Panc1 (cell line): ENCODE measurements around the gene SSBP4. TPM values are rescaled to one million over a fixed set of nuclear protein-coding genes. Genes with fewer than 3 reads are reported as not detected.

Source experiments
- ATAC-seq: fragments of 200-7000 bp; cut with Tn5 transposase; 2 replicates; pipeline ENCODE4 v1.9.1; 2020; ENCODE audit warnings: mild to moderate bottlenecking, moderate library complexity
- BruUV-seq: library from RNA; stranded (reverse); fragments of 400-500 nt; replicated peaks from 2 replicates; lab custom pipeline; 2021; lab: Mats Ljungman, UMichigan
- CTCF ChIA-PET: fragments of 300-600 bp; sonication (Branson Sonifier 250); formaldehyde crosslinking; loops from one replicate; lab custom pipeline; 2022; ENCODE audit warnings: antibody characterized with exemption; lab: Charles Lee
- POLR2A ChIA-PET: fragments of 300-600 bp; sonication (Branson Sonifier 250); formaldehyde crosslinking; loops from one replicate; lab custom pipeline; 2022; ENCODE audit warnings: antibody characterized with exemption; lab: Charles Lee
- DNase-seq: peaks from one replicate; pipeline ENCODE4 v3.0.0-alpha.2; 2010; ENCODE audit warnings: low read depth, low spot score
- H3K27ac ChIP-seq: 2 replicates; pipeline ENCODE4 v1.5.1; 2011; ENCODE audit warnings: mild to moderate bottlenecking, low read length, inconsistent platforms
- H3K27me3 ChIP-seq: fragments of 200-500 bp; sonication (Bioruptor generic); 2 replicates; pipeline ENCODE4 v1.6.0; 2014; ENCODE audit warnings: low read length, inconsistent platforms; ENCODE audit not compliant: control insufficient read depth, insufficient read depth
- H3K36me3 ChIP-seq: fragments of 200-500 bp; sonication (Bioruptor generic); 2 replicates; pipeline ENCODE4 v1.5.1; 2014; ENCODE audit warnings: inconsistent platforms, mild to moderate bottlenecking, low read length, moderate library complexity; ENCODE audit not compliant: control insufficient read depth, insufficient read depth
- H3K4me1 ChIP-seq: 2 replicates; pipeline ENCODE4 v1.5.1; 2011; ENCODE audit warnings: inconsistent platforms, mild to moderate bottlenecking, low read length, moderate library complexity; ENCODE audit not compliant: control insufficient read depth, insufficient read depth
- H3K4me3 ChIP-seq, 2 experiments: 2 replicates each; pipeline ENCODE4 v1.5.1; 2011 to 2012; ENCODE audit warnings: low read depth in 2 of 2, low read length in 2 of 2, mild to moderate bottlenecking in 2 of 2, inconsistent platforms in 1 of 2, moderate library complexity in 1 of 2
- H3K9me3 ChIP-seq: fragments of 200-500 bp; sonication (Bioruptor generic); 2 replicates; pipeline ENCODE4 v1.5.1; 2014; ENCODE audit warnings: low read depth, mild to moderate bottlenecking, inconsistent platforms, low read length, moderate library complexity; ENCODE audit not compliant: control insufficient read depth, insufficient read depth
- POLR2AphosphoS5 ChIP-seq: IDR thresholded peaks from 2 replicates; pipeline ENCODE4 v1.6.1; 2012; ENCODE audit warnings: mild to moderate bottlenecking, low read depth, low read length, moderate library complexity
- SIN3A ChIP-seq: IDR thresholded peaks from 2 replicates; pipeline ENCODE4 v1.6.1; 2012; ENCODE audit warnings: low read depth, mild to moderate bottlenecking, low read length, moderate library complexity, borderline replicate concordance; ENCODE audit not compliant: insufficient read depth
- TCF7L2 ChIP-seq: IDR thresholded peaks from 2 replicates; pipeline ENCODE4 v1.6.1; 2011; ENCODE audit warnings: mild to moderate bottlenecking, low read depth, low read length, inconsistent platforms
- in situ Hi-C: cut with HindIII; loops from 2 replicates; pipeline ENCODE4 v1.10.0; 2016; ENCODE audit warnings: low sequenced_read_pairs, low pct_unique_long_range_greater_than_20kb
- intact Hi-C: fragments of 100-400 bp; cut with micrococcal nuclease; formaldehyde crosslinking; loops from one replicate; pipeline ENCODE4 v1.10.0; 2022; ENCODE audit not compliant: unreplicated experiment
- total RNA-seq: library from RNA; stranded (reverse); gene quantifications from one replicate; pipeline ENCODE4 v1.2.1, GENCODE V29; 2021; ENCODE audit not compliant: unreplicated experiment
- TF ChIP-seq, protein P1 (sequence below), 2 experiments: IDR thresholded peaks; 2 replicates each; pipeline ENCODE4 v1.6.1; 2011 to 2012; ENCODE audit warnings: low read depth in 2 of 2, control low read depth in 1 of 2, low read length in 1 of 2, mild to moderate bottlenecking in 1 of 2, moderate library complexity in 1 of 2; ENCODE audit not compliant: insufficient read depth in 1 of 2
- TF ChIP-seq, protein P2 (sequence below): fragments of 450-650 bp; IDR thresholded peaks from 2 replicates; pipeline ENCODE4 v1.5.1; 2017; ENCODE audit warnings: mild to moderate bottlenecking

The SSBP4 gene
- total RNA-seq, 1 experiment from 2014 or later: 128 TPM

DNA sequence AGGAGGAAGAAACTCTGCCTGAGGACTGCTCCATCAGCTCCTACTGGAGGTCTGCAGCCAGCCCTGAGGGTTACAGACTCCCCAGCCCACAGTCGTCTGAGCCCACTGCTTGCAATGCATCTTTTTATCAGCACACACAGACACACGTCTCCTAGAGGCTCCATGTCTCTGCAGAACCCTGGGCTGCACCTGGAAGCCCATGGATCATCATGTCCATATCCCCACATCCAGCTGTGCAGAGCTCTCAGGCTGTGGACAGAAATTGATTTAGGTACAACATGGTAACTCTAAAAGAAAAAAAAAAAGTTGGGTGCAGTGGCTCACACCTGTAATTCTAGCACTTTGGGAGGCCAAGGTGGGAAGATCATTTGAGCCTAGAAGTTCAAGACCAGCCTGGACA lies 51.6 kb downstream of the SSBP4 start:
- Histone ChIP-seq H3K9me3 (no peaks in the 10 kb centered on the region), H3K27me3 (no peaks in the 10 kb centered on the region), H3K4me1 (peaks cover 10% of the 10 kb centered on the region; the same call in 1 of the 2 replicates), H3K4me3 (no peak overlapping the region), H3K27ac (no peak overlapping the region), H3K36me3 (no peaks in the 10 kb centered on the region)
- TF ChIP-seq, protein P1, sequence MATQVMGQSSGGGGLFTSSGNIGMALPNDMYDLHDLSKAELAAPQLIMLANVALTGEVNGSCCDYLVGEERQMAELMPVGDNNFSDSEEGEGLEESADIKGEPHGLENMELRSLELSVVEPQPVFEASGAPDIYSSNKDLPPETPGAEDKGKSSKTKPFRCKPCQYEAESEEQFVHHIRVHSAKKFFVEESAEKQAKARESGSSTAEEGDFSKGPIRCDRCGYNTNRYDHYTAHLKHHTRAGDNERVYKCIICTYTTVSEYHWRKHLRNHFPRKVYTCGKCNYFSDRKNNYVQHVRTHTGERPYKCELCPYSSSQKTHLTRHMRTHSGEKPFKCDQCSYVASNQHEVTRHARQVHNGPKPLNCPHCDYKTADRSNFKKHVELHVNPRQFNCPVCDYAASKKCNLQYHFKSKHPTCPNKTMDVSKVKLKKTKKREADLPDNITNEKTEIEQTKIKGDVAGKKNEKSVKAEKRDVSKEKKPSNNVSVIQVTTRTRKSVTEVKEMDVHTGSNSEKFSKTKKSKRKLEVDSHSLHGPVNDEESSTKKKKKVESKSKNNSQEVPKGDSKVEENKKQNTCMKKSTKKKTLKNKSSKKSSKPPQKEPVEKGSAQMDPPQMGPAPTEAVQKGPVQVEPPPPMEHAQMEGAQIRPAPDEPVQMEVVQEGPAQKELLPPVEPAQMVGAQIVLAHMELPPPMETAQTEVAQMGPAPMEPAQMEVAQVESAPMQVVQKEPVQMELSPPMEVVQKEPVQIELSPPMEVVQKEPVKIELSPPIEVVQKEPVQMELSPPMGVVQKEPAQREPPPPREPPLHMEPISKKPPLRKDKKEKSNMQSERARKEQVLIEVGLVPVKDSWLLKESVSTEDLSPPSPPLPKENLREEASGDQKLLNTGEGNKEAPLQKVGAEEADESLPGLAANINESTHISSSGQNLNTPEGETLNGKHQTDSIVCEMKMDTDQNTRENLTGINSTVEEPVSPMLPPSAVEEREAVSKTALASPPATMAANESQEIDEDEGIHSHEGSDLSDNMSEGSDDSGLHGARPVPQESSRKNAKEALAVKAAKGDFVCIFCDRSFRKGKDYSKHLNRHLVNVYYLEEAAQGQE (IDR thresholded peaks at IDR 0.05; ENCODE audit: insufficient read depth in 1 of 2, low read depth in 2 of 2, low read length in 1 of 2): no peak
- TF ChIP-seq SIN3A: no peak
- TF ChIP-seq TCF7L2: no peak
- TF ChIP-seq, protein P2, sequence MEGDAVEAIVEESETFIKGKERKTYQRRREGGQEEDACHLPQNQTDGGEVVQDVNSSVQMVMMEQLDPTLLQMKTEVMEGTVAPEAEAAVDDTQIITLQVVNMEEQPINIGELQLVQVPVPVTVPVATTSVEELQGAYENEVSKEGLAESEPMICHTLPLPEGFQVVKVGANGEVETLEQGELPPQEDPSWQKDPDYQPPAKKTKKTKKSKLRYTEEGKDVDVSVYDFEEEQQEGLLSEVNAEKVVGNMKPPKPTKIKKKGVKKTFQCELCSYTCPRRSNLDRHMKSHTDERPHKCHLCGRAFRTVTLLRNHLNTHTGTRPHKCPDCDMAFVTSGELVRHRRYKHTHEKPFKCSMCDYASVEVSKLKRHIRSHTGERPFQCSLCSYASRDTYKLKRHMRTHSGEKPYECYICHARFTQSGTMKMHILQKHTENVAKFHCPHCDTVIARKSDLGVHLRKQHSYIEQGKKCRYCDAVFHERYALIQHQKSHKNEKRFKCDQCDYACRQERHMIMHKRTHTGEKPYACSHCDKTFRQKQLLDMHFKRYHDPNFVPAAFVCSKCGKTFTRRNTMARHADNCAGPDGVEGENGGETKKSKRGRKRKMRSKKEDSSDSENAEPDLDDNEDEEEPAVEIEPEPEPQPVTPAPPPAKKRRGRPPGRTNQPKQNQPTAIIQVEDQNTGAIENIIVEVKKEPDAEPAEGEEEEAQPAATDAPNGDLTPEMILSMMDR: no peak
- TF ChIP-seq POLR2AphosphoS5: no peak
- DNase-seq (no peak), ATAC-seq (no peak)
- in situ Hi-C loops: no loop called here
- intact Hi-C loops: no loop called here
- CTCF ChIA-PET: interaction anchor here (0.7 kb wide), 3 partner anchors 14 to 388 kb away, joined by 3 to 4 read pairs (median 4); no protein-coding TSS in a partner anchor
- BruUV-seq: no TSS peak
- POLR2A ChIA-PET: interaction anchor here (0.6 kb wide), 1 partner anchor 98 kb away, joined by 9 read pairs; no protein-coding TSS in a partner anchor

GRCh38 chr19:18473003-18473705 lies 54.0 kb downstream of the SSBP4 start:
- Histone ChIP-seq H3K9me3 (no peaks in the 10 kb centered on the region), H3K36me3 (no peaks in the 10 kb centered on the region), H3K4me3 (no peak overlapping the region), H3K27me3 (no peaks in the 10 kb centered on the region), H3K27ac (no peak overlapping the region), H3K4me1 (0 out of 2 replicates have a peak, but pooled peaks cover 8% of the 10 kb centered on the region)
- in situ Hi-C loops: no loop called here
- intact Hi-C loops: no loop called here
- DNase-seq (no peak), ATAC-seq (no peak)
- no TSS peak for BruUV-seq
- TF ChIP-seq, protein P2: no peak
- TF ChIP-seq, protein P1 (IDR thresholded peaks at IDR 0.05; ENCODE audit: insufficient read depth in 1 of 2, low read depth in 2 of 2, low read length in 1 of 2): no peak
- TF ChIP-seq POLR2AphosphoS5 (no peak), TCF7L2 (no peak), SIN3A (no peak)
- ChIA-PET CTCF (interaction anchor here (0.6 to 1.0 kb wide), 3 partner anchors 11 to 116 kb away, joined by 3 to 12 read pairs (median 4); no protein-coding TSS in a partner anchor), POLR2A (no interaction called here)
